DOHH2 (cell line): ENCODE data around the gene TMEM259.

Source experiments
- H3F3A ChIP-seq: fragments of 200-600 bp; sonication (generic), shearing (Covaris generic); 2 replicates; pipeline ENCODE4 v1.6.0; 2016; ENCODE audit warnings: antibody characterized with exemption, mild to moderate bottlenecking; ENCODE audit not compliant: control insufficient read depth, insufficient read depth
- H3K27ac ChIP-seq: fragments of 200-600 bp; sonication (generic); 2 replicates; pipeline ENCODE4 v1.5.1; 2014; ENCODE audit warnings: low read depth, mild to moderate bottlenecking, low read length, moderate library complexity
- H3K27me3 ChIP-seq: fragments of 200-600 bp; sonication (generic); 2 replicates; pipeline ENCODE4 v1.6.1; 2014; ENCODE audit warnings: mild to moderate bottlenecking, low read length, mixed read lengths; ENCODE audit not compliant: control insufficient read depth
- H3K36me3 ChIP-seq: fragments of 200-600 bp; sonication (generic); 2 replicates; pipeline ENCODE4 v1.6.1; 2014; ENCODE audit warnings: mild to moderate bottlenecking, low read length, moderate library complexity, mixed read lengths; ENCODE audit not compliant: control insufficient read depth
- H3K4me1 ChIP-seq: fragments of 200-600 bp; sonication (generic); 2 replicates; pipeline ENCODE4 v1.6.1; 2014; ENCODE audit warnings: mild to moderate bottlenecking, low read length, mixed read lengths; ENCODE audit not compliant: control insufficient read depth
- H3K4me2 ChIP-seq: fragments of 200-600 bp; sonication (generic); 2 replicates; pipeline ENCODE4 v1.6.0; 2014; ENCODE audit warnings: mild to moderate bottlenecking, low read length, moderate library complexity
- H3K4me3 ChIP-seq: fragments of 200-600 bp; sonication (generic); 2 replicates; pipeline ENCODE4 v1.5.1; 2014; ENCODE audit warnings: mild to moderate bottlenecking, low read length, mixed read lengths
- H3K79me2 ChIP-seq: fragments of 200-600 bp; sonication (generic); 2 replicates; pipeline ENCODE4 v1.6.1; 2014; ENCODE audit warnings: mild to moderate bottlenecking, low read length, mixed read lengths; ENCODE audit not compliant: control insufficient read depth
- H3K9me2 ChIP-seq: fragments of 200-600 bp; sonication (generic); replicated peaks from 2 replicates; pipeline ENCODE4 v1.6.1; 2014; ENCODE audit warnings: mild to moderate bottlenecking, low read length, mixed read lengths; ENCODE audit not compliant: control insufficient read depth
- H3K9me3 ChIP-seq: fragments of 200-600 bp; sonication (generic); 2 replicates; pipeline ENCODE4 v1.6.1; 2014; ENCODE audit warnings: antibody characterized with exemption, low read length, mixed read lengths; ENCODE audit not compliant: control insufficient read depth, insufficient read depth
- H4K20me1 ChIP-seq: fragments of 200-600 bp; sonication (generic); 2 replicates; pipeline ENCODE4 v1.6.0; 2014; ENCODE audit warnings: low read depth, mild to moderate bottlenecking, antibody characterized with exemption, low read length, moderate library complexity; ENCODE audit not compliant: control insufficient read depth, insufficient read depth
- CTCF ChIP-seq: fragments of 200-600 bp; sonication (generic); IDR thresholded peaks from one replicate; pipeline ENCODE4 v1.5.1; 2014; ENCODE audit warnings: antibody characterized with exemption, mild to moderate bottlenecking, low read depth, low read length; ENCODE audit not compliant: poor library complexity, severe bottlenecking
- EZH2phosphoT487 ChIP-seq: fragments of 200-600 bp; sonication (generic); IDR thresholded peaks from 2 replicates; pipeline ENCODE4 v1.6.1; 2017; ENCODE audit warnings: borderline replicate concordance, mild to moderate bottlenecking, antibody characterized with exemption, low read length, moderate library complexity, mixed read lengths

Gene TMEM259

GRCh38 chr19:992670-993055 lies 28.3 kb downstream of the TMEM259 start:
- Histone ChIP-seq H3K9me2 (no peaks in the 10 kb centered on the region), H3K36me3 (peaks cover 45% of the 10 kb centered on the region), H3K27me3 (peaks cover 16% of the 10 kb centered on the region), H3K4me3 (no peak overlapping the region), H4K20me1 (no peaks in the 10 kb centered on the region), H3K4me1 (peaks cover 5% of the 10 kb centered on the region), H3K4me2 (no peak overlapping the region), H3F3A (no peaks in the 10 kb centered on the region; the same call in 1 of the 2 replicates), H3K9me3 (peaks cover 4% of the 10 kb centered on the region; the same call in 1 of the 2 replicates), H3K79me2 (no peaks in the 10 kb centered on the region), H3K27ac (no peak overlapping the region)
- TF ChIP-seq EZH2phosphoT487 (no peak), CTCF (no peak)

GRCh38 chr19:991932-992669 lies 28.8 kb downstream of the TMEM259 start:
- Histone ChIP-seq H3K4me2 (no peak overlapping the region), H3K79me2 (no peaks in the 10 kb centered on the region), H3K4me1 (peaks cover 5% of the 10 kb centered on the region), H3K27ac (no peak overlapping the region), H3K9me2 (no peaks in the 10 kb centered on the region), H4K20me1 (no peaks in the 10 kb centered on the region), H3K9me3 (peaks cover 4% of the 10 kb centered on the region; the same call in 1 of the 2 replicates), H3K4me3 (no peak overlapping the region), H3K27me3 (peaks cover 12% of the 10 kb centered on the region), H3F3A (no peaks in the 10 kb centered on the region; the same call in 1 of the 2 replicates), H3K36me3 (peaks cover 50% of the 10 kb centered on the region)
- TF ChIP-seq CTCF = no peak
- TF ChIP-seq EZH2phosphoT487 = no peak

- no peaks in the 10 kb centered on the region for H3K9me2 ChIP-seq
- H3K36me3 ChIP-seq = peaks cover 57% of the 10 kb centered on the region
- H3K27me3 ChIP-seq = peaks cover 7% of the 10 kb centered on the region
- no peaks in the 10 kb centered on the region for H3K79me2 ChIP-seq
- peaks cover 4% of the 10 kb centered on the region; the same call in 1 of the 2 replicates for H3K9me3 ChIP-seq
- peaks cover 2% of the 10 kb centered on the region for H3K4me1 ChIP-seq
- no peak overlapping the region for H3K4me2 ChIP-seq
- H3K27ac ChIP-seq = no peak overlapping the region
- H4K20me1 ChIP-seq = no peaks in the 10 kb centered on the region
- no peaks in the 10 kb centered on the region; the same call in 1 of the 2 replicates for H3F3A ChIP-seq
- no peak overlapping the region for H3K4me3 ChIP-seq
- TF ChIP-seq CTCF = no peak
- no peak for TF ChIP-seq EZH2phosphoT487
Observed at GRCh38 chr19:991174-991931, 29.6 kb downstream of the TMEM259 start.
